ENCODE data around the gene PUDP.
A peak's percentile ranks its signal among the peaks of the same experiment; 100 is the strongest.

The PUDP gene

GRCh38 chrX:7147413-7147977, 458 bp downstream of the PUDP start, which contains the start of gene STS:
Gene STS (plus strand): TSS chrX:7147712. CDS start chrX:7253200, 105,488 bp downstream.
- peak in 3 of 4 experiments; percentile 8 to 33 (median 14) for DNase-seq (ENCODE audit: low read depth in 4 of 4, low spot score in 1 of 4)

- peak in 1 of 4 experiments; percentile 4 for DNase-seq (ENCODE audit: low read depth in 4 of 4, low spot score in 1 of 4)
Measured at GRCh38 chrX:7146703-7147412, 1.1 kb downstream of the PUDP start.

- DNase-seq (ENCODE audit: low read depth in 4 of 4, low spot score in 1 of 4), result no peak
Measured at GRCh38 chrX:7146020-7146702, 1.8 kb downstream of the PUDP start.

GRCh38 chrX:7145454-7145853, 2.5 kb downstream of the PUDP start:
- DNase-seq (ENCODE audit: low read depth in 4 of 4, low spot score in 1 of 4), result no peak

- no peak for DNase-seq (ENCODE audit: low read depth in 4 of 4, low spot score in 1 of 4)
Measured at GRCh38 chrX:7143941-7144525, 3.9 kb downstream of the PUDP start.

- no peak for DNase-seq (ENCODE audit: low read depth in 4 of 4, low spot score in 1 of 4)
Measured at GRCh38 chrX:7143076-7143475, 4.9 kb downstream of the PUDP start.

- no peak for DNase-seq (ENCODE audit: low read depth in 4 of 4, low spot score in 1 of 4)
Measured at GRCh38 chrX:7139202-7140081, 8.5 kb downstream of the PUDP start.

GRCh38 chrX:7134981-7135380, 13.0 kb downstream of the PUDP start:
- DNase-seq (ENCODE audit: low read depth in 4 of 4, low spot score in 1 of 4), result no peak

- no peak for DNase-seq (ENCODE audit: low read depth in 4 of 4, low spot score in 1 of 4)
Measured at GRCh38 chrX:7133050-7133440, 14.9 kb downstream of the PUDP start.

GRCh38 chrX:7132335-7133049, 15.5 kb downstream of the PUDP start:
- DNase-seq (ENCODE audit: low read depth in 4 of 4, low spot score in 1 of 4), result peak in 1 of 4 experiments; percentile 11

- no peak for DNase-seq (ENCODE audit: low read depth in 4 of 4, low spot score in 1 of 4)
Measured at GRCh38 chrX:7131621-7132020, 16.3 kb downstream of the PUDP start.

- DNase-seq (ENCODE audit: low read depth in 4 of 4, low spot score in 1 of 4), result no peak
Measured at GRCh38 chrX:7127056-7127455, 20.9 kb downstream of the PUDP start.

GRCh38 chrX:7120878-7121219, 27.1 kb downstream of the PUDP start:
- DNase-seq (ENCODE audit: low read depth in 4 of 4, low spot score in 1 of 4), result no peak

GRCh38 chrX:7119950-7120877, 27.7 kb downstream of the PUDP start:
- DNase-seq (ENCODE audit: low read depth in 4 of 4, low spot score in 1 of 4), result no peak

- no peak for DNase-seq (ENCODE audit: low read depth in 4 of 4, low spot score in 1 of 4)
Measured at GRCh38 chrX:7117587-7117986, 30.4 kb downstream of the PUDP start.

GRCh38 chrX:7116081-7116480, 31.9 kb downstream of the PUDP start:
- DNase-seq (ENCODE audit: low read depth in 4 of 4, low spot score in 1 of 4), result no peak

- DNase-seq (ENCODE audit: low read depth in 4 of 4, low spot score in 1 of 4), result no peak
Measured at GRCh38 chrX:7115557-7115956, 32.4 kb downstream of the PUDP start.

GRCh38 chrX:7112071-7112470, 35.9 kb downstream of the PUDP start:
- DNase-seq (ENCODE audit: low read depth in 4 of 4, low spot score in 1 of 4), result no peak

GRCh38 chrX:7111518-7111917, 36.4 kb downstream of the PUDP start:
- DNase-seq (ENCODE audit: low read depth in 4 of 4, low spot score in 1 of 4), result no peak

Measured in stimulated activated CD4-positive, alpha-beta T cell treated with anti-CD3 and anti-CD28 coated beads, Interleukin-1b, Interleukin-23, amount 100 ng/mL, for 24 hours (primary cell).